HepG2 (cell line): ENCODE data around the gene DOK7. TPM values are rescaled to one million over a fixed set of nuclear protein-coding genes. Genes with fewer than 3 reads are reported as not detected.

Source experiments
- BHLHE40 ChIP-seq: IDR thresholded peaks from 2 replicates; pipeline ENCODE4 v1.6.1; 2011; ENCODE audit warnings: low read length, improper control_type of control experiment
- RAD51 ChIP-seq: fragments of 450-650 bp; IDR thresholded peaks from 2 replicates; pipeline ENCODE4 v1.6.1; 2016; ENCODE audit warnings: borderline replicate concordance
- REL ChIP-seq: sonication (generic); formaldehyde crosslinking; conservative IDR thresholded peaks from 2 replicates; pipeline ENCODE4 v1.8.0; 2022; ENCODE audit warnings: mild to moderate bottlenecking, missing genetic modification reagents, moderate library complexity
- STAG1 ChIP-seq: sonication (generic); formaldehyde crosslinking; IDR thresholded peaks from 2 replicates; pipeline ENCODE4 v1.4.0; 2020; ENCODE audit warnings: missing genetic modification reagents
- ZKSCAN8 ChIP-seq: IDR thresholded peaks from 2 replicates; pipeline ENCODE4 v1.6.1; 2016; ENCODE audit warnings: borderline replicate concordance, missing genetic modification reagents, missing compliant biosample characterization
- ZNF543 ChIP-seq: sonication (generic); formaldehyde crosslinking; IDR thresholded peaks from 2 replicates; pipeline ENCODE4 v1.4.0; 2020; ENCODE audit warnings: mild to moderate bottlenecking, missing genetic modification reagents
- ZNF556 ChIP-seq: sonication (generic); formaldehyde crosslinking; IDR thresholded peaks from 2 replicates; pipeline ENCODE4 v1.4.0; 2020; ENCODE audit warnings: mild to moderate bottlenecking, missing genetic modification reagents, borderline replicate concordance
- ZNF816 ChIP-seq: sonication (generic); formaldehyde crosslinking; IDR thresholded peaks from 2 replicates; pipeline ENCODE4 v1.8.0; 2022; ENCODE audit warnings: missing genetic modification reagents, mild to moderate bottlenecking, borderline replicate concordance
- polyA plus RNA-seq, 8 experiments: library from polyadenylated mRNA; depleted of rRNA in 3 of 8; stranded (reverse) in 7 of 8; unstranded in 1 of 8; fragments of >200 nt; fragmentation: Illumina TruSeq in 4 of 8; extraction: Trizol in 4 of 8; gene quantifications; 2 replicates each; pipeline versions ENCODE4 v1.2.1 to v1.2.3, GENCODE V29; 2011 to 2016; ENCODE audit warnings: low read depth in 4 of 8, missing spikeins in 1 of 8, mixed read lengths in 1 of 8; ENCODE audit not compliant: insufficient read depth in 1 of 8
- total RNA-seq, 5 experiments: library from RNA; depleted of rRNA; stranded (reverse); fragments of >200 nt; fragmentation: Illumina TruSeq; extraction: Trizol; gene quantifications; 2 replicates each; pipeline ENCODE4 v1.2.3, GENCODE V29; 2016; ENCODE audit warnings: low read depth in 1 of 5
- TF ChIP-seq, protein P1 (sequence below): sonication (generic); formaldehyde crosslinking; IDR thresholded peaks from 2 replicates; pipeline ENCODE4 v1.4.0; 2020; ENCODE audit warnings: missing genetic modification reagents, borderline replicate concordance
- TF ChIP-seq, protein P2 (sequence below): sonication (generic); formaldehyde crosslinking; IDR thresholded peaks from 2 replicates; pipeline ENCODE4 v1.4.0; 2020; ENCODE audit warnings: missing genetic modification reagents, borderline replicate concordance
- TF ChIP-seq, protein P3 (sequence below): IDR thresholded peaks from 2 replicates; pipeline ENCODE4 v1.6.1; 2016; ENCODE audit warnings: missing compliant biosample characterization, missing genetic modification reagents, borderline replicate concordance

DOK7 gene
- total and polyA plus RNA-seq, 2 of the 13 experiments (the other 11 are each of a cell fraction or from before 2014, with no cell fraction given) = 0.03 to 0.07 TPM

DNA sequence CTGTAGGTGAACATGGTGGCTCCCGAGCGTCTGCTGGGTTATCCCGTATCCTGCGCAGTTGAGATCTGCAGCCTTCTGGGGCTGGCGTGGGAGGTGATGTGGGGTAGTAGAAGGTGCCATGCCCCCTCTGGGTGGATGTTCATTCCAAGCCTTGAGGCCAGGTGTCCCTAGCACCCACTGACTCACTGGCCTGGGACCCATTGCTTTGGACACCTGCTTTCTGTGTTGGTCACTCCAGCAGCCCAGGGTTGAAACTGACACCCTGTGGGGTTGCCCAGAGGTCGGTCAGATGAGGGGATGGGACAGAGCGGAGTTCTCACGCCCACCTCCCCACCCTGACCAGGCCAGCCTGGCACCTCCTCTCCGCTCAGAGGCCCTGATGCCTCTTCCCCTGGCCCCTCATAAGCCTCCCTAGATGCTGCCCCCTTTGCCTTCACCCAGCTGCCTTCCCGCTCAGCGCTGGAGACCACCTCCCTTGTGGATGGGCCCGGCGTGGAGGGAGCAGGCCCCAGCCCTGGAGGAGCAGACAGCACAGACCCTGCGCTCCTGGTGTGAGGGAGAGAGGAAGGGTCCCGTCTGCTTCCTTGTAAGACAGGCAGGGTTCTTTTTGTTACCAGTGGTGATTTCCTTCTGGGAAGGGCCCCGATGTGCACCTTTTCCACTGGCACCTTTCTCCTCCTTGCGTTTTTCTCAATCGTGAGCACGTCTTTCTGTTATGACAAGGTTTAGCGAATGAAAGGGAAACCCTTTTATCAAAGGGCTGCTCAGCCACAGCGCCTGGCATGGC is 2.0 kb downstream of the DOK7 start (continued):
- TF ChIP-seq, protein P1, sequence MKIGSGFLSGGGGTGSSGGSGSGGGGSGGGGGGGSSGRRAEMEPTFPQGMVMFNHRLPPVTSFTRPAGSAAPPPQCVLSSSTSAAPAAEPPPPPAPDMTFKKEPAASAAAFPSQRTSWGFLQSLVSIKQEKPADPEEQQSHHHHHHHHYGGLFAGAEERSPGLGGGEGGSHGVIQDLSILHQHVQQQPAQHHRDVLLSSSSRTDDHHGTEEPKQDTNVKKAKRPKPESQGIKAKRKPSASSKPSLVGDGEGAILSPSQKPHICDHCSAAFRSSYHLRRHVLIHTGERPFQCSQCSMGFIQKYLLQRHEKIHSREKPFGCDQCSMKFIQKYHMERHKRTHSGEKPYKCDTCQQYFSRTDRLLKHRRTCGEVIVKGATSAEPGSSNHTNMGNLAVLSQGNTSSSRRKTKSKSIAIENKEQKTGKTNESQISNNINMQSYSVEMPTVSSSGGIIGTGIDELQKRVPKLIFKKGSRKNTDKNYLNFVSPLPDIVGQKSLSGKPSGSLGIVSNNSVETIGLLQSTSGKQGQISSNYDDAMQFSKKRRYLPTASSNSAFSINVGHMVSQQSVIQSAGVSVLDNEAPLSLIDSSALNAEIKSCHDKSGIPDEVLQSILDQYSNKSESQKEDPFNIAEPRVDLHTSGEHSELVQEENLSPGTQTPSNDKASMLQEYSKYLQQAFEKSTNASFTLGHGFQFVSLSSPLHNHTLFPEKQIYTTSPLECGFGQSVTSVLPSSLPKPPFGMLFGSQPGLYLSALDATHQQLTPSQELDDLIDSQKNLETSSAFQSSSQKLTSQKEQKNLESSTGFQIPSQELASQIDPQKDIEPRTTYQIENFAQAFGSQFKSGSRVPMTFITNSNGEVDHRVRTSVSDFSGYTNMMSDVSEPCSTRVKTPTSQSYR (CRISPR knock-in tag) = no peak
- no peak for TF ChIP-seq RAD51
- no peak for TF ChIP-seq ZKSCAN8 (CRISPR knock-in tag)
- TF ChIP-seq ZNF556 (CRISPR knock-in tag) = no peak
- no peak for TF ChIP-seq STAG1 (CRISPR knock-in tag)
- TF ChIP-seq BHLHE40 = no peak
- TF ChIP-seq ZNF816 (CRISPR knock-in tag) = no peak
- no peak for TF ChIP-seq REL (CRISPR knock-in tag)
- TF ChIP-seq, protein P2, sequence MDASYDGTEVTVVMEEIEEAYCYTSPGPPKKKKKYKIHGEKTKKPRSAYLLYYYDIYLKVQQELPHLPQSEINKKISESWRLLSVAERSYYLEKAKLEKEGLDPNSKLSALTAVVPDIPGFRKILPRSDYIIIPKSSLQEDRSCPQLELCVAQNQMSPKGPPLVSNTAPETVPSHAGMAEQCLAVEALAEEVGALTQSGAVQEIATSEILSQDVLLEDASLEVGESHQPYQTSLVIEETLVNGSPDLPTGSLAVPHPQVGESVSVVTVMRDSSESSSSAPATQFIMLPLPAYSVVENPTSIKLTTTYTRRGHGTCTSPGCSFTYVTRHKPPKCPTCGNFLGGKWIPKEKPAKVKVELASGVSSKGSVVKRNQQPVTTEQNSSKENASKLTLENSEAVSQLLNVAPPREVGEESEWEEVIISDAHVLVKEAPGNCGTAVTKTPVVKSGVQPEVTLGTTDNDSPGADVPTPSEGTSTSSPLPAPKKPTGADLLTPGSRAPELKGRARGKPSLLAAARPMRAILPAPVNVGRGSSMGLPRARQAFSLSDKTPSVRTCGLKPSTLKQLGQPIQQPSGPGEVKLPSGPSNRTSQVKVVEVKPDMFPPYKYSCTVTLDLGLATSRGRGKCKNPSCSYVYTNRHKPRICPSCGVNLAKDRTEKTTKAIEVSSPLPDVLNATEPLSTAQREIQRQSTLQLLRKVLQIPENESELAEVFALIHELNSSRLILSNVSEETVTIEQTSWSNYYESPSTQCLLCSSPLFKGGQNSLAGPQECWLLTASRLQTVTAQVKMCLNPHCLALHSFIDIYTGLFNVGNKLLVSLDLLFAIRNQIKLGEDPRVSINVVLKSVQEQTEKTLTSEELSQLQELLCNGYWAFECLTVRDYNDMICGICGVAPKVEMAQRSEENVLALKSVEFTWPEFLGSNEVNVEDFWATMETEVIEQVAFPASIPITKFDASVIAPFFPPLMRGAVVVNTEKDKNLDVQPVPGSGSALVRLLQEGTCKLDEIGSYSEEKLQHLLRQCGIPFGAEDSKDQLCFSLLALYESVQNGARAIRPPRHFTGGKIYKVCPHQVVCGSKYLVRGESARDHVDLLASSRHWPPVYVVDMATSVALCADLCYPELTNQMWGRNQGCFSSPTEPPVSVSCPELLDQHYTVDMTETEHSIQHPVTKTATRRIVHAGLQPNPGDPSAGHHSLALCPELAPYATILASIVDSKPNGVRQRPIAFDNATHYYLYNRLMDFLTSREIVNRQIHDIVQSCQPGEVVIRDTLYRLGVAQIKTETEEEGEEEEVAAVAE (CRISPR knock-in tag) = no peak
- no peak for TF ChIP-seq ZNF543
- TF ChIP-seq, protein P3, sequence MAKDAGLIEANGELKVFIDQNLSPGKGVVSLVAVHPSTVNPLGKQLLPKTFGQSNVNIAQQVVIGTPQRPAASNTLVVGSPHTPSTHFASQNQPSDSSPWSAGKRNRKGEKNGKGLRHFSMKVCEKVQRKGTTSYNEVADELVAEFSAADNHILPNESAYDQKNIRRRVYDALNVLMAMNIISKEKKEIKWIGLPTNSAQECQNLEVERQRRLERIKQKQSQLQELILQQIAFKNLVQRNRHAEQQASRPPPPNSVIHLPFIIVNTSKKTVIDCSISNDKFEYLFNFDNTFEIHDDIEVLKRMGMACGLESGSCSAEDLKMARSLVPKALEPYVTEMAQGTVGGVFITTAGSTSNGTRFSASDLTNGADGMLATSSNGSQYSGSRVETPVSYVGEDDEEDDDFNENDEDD (CRISPR knock-in tag) = no peak
